Epidermal melanocyte (primary cell): ENCODE measurements around the gene PNMA6E.

Experiments
- DNase-seq: peaks from one replicate; pipeline ENCODE4 v3.0.0; 2011; ENCODE audit warnings: low spot score; ENCODE audit not compliant: insufficient read length

PNMA6E gene

GRCh38 chrX:153401133-153401764 is at the start of gene PNMA6E:
PNMA6E (minus strand) TSS chrX:153401350; CDS start chrX:153398849, 2,501 bp downstream.
- no peak for DNase-seq

- no peak for DNase-seq
These were observed 49.8 kb upstream of the PNMA6E start for GRCh38 chrX:153450949-153451277.

GRCh38 chrX:153450114-153450948 is 49.2 kb upstream of the PNMA6E start:
- DNase-seq: no peak

- DNase-seq: no peak
These were observed 48.4 kb upstream of the PNMA6E start for GRCh38 chrX:153449368-153450113.

GRCh38 chrX:153448556-153449367 is 47.6 kb upstream of the PNMA6E start:
- no peak for DNase-seq

GRCh38 chrX:153447581-153447960 is 46.4 kb upstream of the PNMA6E start:
- no peak for DNase-seq

GRCh38 chrX:153446950-153447580 is 45.9 kb upstream of the PNMA6E start:
- DNase-seq: no peak

GRCh38 chrX:153446636-153446936 is 45.4 kb upstream of the PNMA6E start:
- DNase-seq: no peak

GRCh38 chrX:153445856-153446635 is 44.9 kb upstream of the PNMA6E start, which contains the start of gene TREX2:
TREX2 (minus strand) TSS chrX:153446056; CDS start chrX:153445430, 626 bp downstream.
- no peak for DNase-seq

GRCh38 chrX:153445106-153445855 is 44.1 kb upstream of the PNMA6E start:
- DNase-seq: no peak

- no peak for DNase-seq
These were observed 43.3 kb upstream of the PNMA6E start for GRCh38 chrX:153444333-153445011.

- no peak for DNase-seq
These were observed 42.6 kb upstream of the PNMA6E start for GRCh38 chrX:153443476-153444332.

GRCh38 chrX:153442463-153442862 is 41.3 kb upstream of the PNMA6E start:
- no peak for DNase-seq

- DNase-seq: no peak
These were observed 40.8 kb upstream of the PNMA6E start for GRCh38 chrX:153441981-153442380.

GRCh38 chrX:153441296-153441695 is 40.1 kb upstream of the PNMA6E start:
- DNase-seq: no peak

GRCh38 chrX:153440556-153441135 is 39.5 kb upstream of the PNMA6E start:
- no peak for DNase-seq

- no peak for DNase-seq
These were observed 38.8 kb upstream of the PNMA6E start for GRCh38 chrX:153439977-153440376.

- no peak for DNase-seq
These were observed 37.4 kb upstream of the PNMA6E start for GRCh38 chrX:153438532-153438931.
